K562 (cell line): ENCODE measurements around the gene LDHAL6A. TPM values are rescaled to one million over a fixed set of nuclear protein-coding genes. Genes with fewer than 3 reads are reported as not detected.

ENCODE experiments used
- CCNT2 ChIP-seq: IDR thresholded peaks from 2 replicates; pipeline ENCODE4 v1.6.1; 2011; ENCODE audit warnings: borderline replicate concordance, low read depth, mild to moderate bottlenecking, moderate library complexity, mixed read lengths, low read length; ENCODE audit not compliant: insufficient read length; ENCODE audit errors: extremely low read depth
- CSDE1 ChIP-seq, 2 experiments: fragments of 450-650 bp; IDR thresholded peaks; 2 replicates each; pipeline ENCODE4 v1.6.1; 2016; ENCODE audit warnings: mild to moderate bottlenecking in 1 of 2
- EGR1 ChIP-seq: fragments of 450-650 bp; conservative IDR thresholded peaks from 2 replicates; pipeline ENCODE4 v1.6.1; 2017; ENCODE audit warnings: mild to moderate bottlenecking
- HNRNPUL1 ChIP-seq: fragments of 200-400 bp; formaldehyde crosslinking; IDR thresholded peaks from 2 replicates; pipeline ENCODE4 v1.6.1; 2017; ENCODE audit warnings: low read length
- KLF13 ChIP-seq: fragments of 450-650 bp; IDR thresholded peaks from 2 replicates; pipeline ENCODE4 v1.6.1; 2016; ENCODE audit warnings: missing genetic modification characterization, low read depth, mild to moderate bottlenecking, missing compliant biosample characterization, moderate library complexity, borderline replicate concordance
- MEIS2 ChIP-seq: fragments of 450-650 bp; IDR thresholded peaks from 2 replicates; pipeline ENCODE4 v1.6.1; 2014; ENCODE audit warnings: mild to moderate bottlenecking; ENCODE audit not compliant: partially characterized antibody
- NONO ChIP-seq, 2 experiments: fragments of 200-400 bp in 1 of 2; fragments of 450-650 bp in 1 of 2; formaldehyde crosslinking in 1 of 2; IDR thresholded peaks; 2 replicates each; pipeline ENCODE4 v1.6.1; 2017; ENCODE audit warnings: low read depth in 2 of 2, mild to moderate bottlenecking in 2 of 2, moderate library complexity in 2 of 2, low read length in 1 of 2
- POLR2AphosphoS5 ChIP-seq: IDR thresholded peaks from 2 replicates; pipeline ENCODE4 v1.6.1; 2011; ENCODE audit warnings: mild to moderate bottlenecking, low read depth, low read length, moderate library complexity; ENCODE audit not compliant: control insufficient read depth, insufficient read depth
- PPARD ChIP-seq: fragments of 250-450 bp; sonication (Bioruptor Pico); IDR thresholded peaks from 2 replicates; pipeline ENCODE4 v1.8.0; 2022; ENCODE audit warnings: inconsistent platforms, mild to moderate bottlenecking, moderate library complexity
- SAP30 ChIP-seq: fragments of 200-600 bp; sonication (generic); IDR thresholded peaks from 2 replicates; pipeline ENCODE4 v1.6.1; 2012; ENCODE audit warnings: borderline replicate concordance, low read depth, mild to moderate bottlenecking, moderate library complexity, low read length, control low read depth, inconsistent platforms; ENCODE audit not compliant: insufficient read depth, poor library complexity, severe bottlenecking
- SMAD4 ChIP-seq: fragments of 250-450 bp; sonication (Bioruptor Pico); conservative IDR thresholded peaks from 2 replicates; pipeline ENCODE4 v1.8.0; 2021; ENCODE audit warnings: inconsistent platforms, mild to moderate bottlenecking, moderate library complexity
- TAF7 ChIP-seq: fragments of 450-650 bp; IDR thresholded peaks from 2 replicates; pipeline ENCODE4 v1.6.1; 2016; ENCODE audit warnings: missing genetic modification characterization, missing compliant biosample characterization
- TCF3 ChIP-seq: sonication (generic); formaldehyde crosslinking; IDR thresholded peaks from 2 replicates; pipeline ENCODE4 v1.4.0; 2020; ENCODE audit warnings: mild to moderate bottlenecking, missing genetic modification reagents
- ZNF699 ChIP-seq: fragments of 250-450 bp; sonication (Bioruptor Pico); IDR thresholded peaks from 2 replicates; pipeline ENCODE4 v1.8.0; 2021; ENCODE audit warnings: mild to moderate bottlenecking, moderate library complexity; ENCODE audit not compliant: insufficient replicate concordance
- polyA plus RNA-seq, 8 experiments: library from polyadenylated mRNA; depleted of rRNA in 4 of 8; stranded (reverse) in 5 of 8; unstranded in 3 of 8; fragments of >200 nt; fragmentation: Nextera tagmentation in 2 of 8; fragmentation: Illumina TruSeq in 1 of 8; extraction: Ambion mirVana in 2 of 8; extraction: Trizol in 1 of 8; gene quantifications; 2 replicates each; pipeline versions ENCODE4 v1.2.1 to v1.2.3, GENCODE V29; 2011 to 2014; ENCODE audit warnings: inconsistent platforms in 1 of 8, missing spikeins in 1 of 8
- total RNA-seq, 7 experiments: library from RNA; depleted of rRNA in 6 of 7; stranded (reverse); fragments of >200 nt in 6 of 7; fragmentation: Illumina TruSeq in 2 of 7; extraction: Trizol in 2 of 7; gene quantifications; 2 replicates each; pipeline versions ENCODE4 v1.2.1 to v1.2.3, GENCODE V29; 2011 to 2021; ENCODE audit warnings: low replicate concordance in 1 of 7
- TF ChIP-seq, protein P1 (sequence below): fragments of 450-650 bp; formaldehyde crosslinking; IDR thresholded peaks from 2 replicates; pipeline ENCODE4 v1.4.0; 2020; ENCODE audit warnings: mild to moderate bottlenecking, moderate library complexity
- TF ChIP-seq, protein P2 (sequence below), 3 experiments: fragments of 200-800 bp in 1 of 3; fragments of 250-450 bp in 1 of 3; fragments of 450-650 bp in 1 of 3; sonication (Bioruptor Pico) in 1 of 3; sonication (Bioruptor generic) in 1 of 3; formaldehyde crosslinking in 1 of 3; IDR thresholded peaks; 2 replicates each; pipeline versions ENCODE4 v1.6.1 to v1.8.0; 2016 to 2022; ENCODE audit warnings: mild to moderate bottlenecking in 2 of 3, missing genetic modification characterization in 2 of 3, missing compliant biosample characterization in 1 of 3, moderate library complexity in 1 of 3
- TF ChIP-seq, protein P3 (sequence below): fragments of 250-450 bp; sonication (Bioruptor Pico); IDR thresholded peaks from 2 replicates; pipeline ENCODE4 v1.6.1; 2021; ENCODE audit warnings: mild to moderate bottlenecking
- TF ChIP-seq, protein P4 (sequence below): sonication (generic); formaldehyde crosslinking; IDR thresholded peaks from 2 replicates; pipeline ENCODE4 v1.8.1; 2023; ENCODE audit warnings: mild to moderate bottlenecking, missing genetic modification reagents

Gene LDHAL6A
- total and polyA plus RNA-seq, 9 of the 15 experiments (the other 6 are each of a cell fraction or from before 2014, with no cell fraction given): 0.04 TPM; not detected in 8

DNA sequence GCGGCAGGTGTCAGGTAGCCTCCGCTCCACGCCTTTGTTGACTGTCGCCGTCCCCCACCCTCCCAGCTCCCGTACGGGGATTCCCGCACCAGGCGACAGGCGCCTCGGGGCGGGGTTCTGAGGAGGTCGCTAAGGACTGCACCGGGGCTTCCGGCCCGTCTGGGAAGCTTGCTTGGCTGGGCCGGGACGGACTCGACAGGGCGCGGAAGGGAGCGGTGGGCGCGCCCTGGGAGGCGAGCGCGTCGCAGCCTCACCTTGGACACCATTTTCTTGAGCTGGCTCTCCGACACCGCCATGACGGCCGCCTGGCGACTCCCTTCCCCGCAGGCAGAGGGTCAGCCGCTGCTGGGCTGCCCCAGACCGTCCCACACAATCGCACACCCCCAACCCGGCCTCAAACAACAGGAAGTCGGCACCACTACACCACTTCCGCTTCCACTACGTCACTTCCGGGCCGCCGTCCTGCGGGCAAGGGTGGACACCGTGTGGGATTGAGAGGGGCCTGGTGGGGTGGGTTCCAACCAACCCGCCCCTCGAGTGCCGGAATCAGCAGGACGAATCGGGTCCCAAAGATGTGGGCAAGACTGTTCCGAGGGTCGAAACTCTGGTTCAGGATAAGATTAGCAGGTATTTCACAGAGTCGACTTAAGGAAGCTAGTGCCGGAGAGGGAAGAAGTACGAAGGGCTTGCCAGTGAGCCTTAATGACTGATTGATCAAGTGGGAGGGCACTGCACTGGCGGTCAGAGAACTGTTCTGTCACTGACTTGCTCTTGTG, 71.1 kb downstream of the LDHAL6A start, which contains the start of gene TSG101 (continued):
- TF ChIP-seq SMAD4 (CRISPR knock-in tag) (peak; percentile 66; the same call in 1 of the 2 replicates), PPARD (CRISPR knock-in tag) (no peak), TCF3 (CRISPR knock-in tag) (no peak; the same call in 1 of the 2 replicates), MEIS2 (peak; percentile 80), ZNF699 (CRISPR knock-in tag) (no peak), CSDE1 (IDR thresholded peaks at IDR 0.05) (0 out of 4 replicates have a peak, but pooled peaks of 1 of the 2 experiments have one; percentile 29), EGR1 (peak; percentile 79), CCNT2 (peak; percentile 61), POLR2AphosphoS5 (peak; percentile 95), HNRNPUL1 (no peak), TAF7 (tag) (peak; percentile 69; the same call in 1 of the 2 replicates), KLF13 (tag) (peak; percentile 67; the same call in 1 of the 2 replicates), SAP30 (peak; percentile 86), NONO (IDR thresholded peaks at IDR 0.05; ENCODE audit: low read depth in 2 of 2, low read length in 1 of 2) (peak; percentile 19 to 63; a peak in 2 of 4 replicates)
- TF ChIP-seq, protein P1, sequence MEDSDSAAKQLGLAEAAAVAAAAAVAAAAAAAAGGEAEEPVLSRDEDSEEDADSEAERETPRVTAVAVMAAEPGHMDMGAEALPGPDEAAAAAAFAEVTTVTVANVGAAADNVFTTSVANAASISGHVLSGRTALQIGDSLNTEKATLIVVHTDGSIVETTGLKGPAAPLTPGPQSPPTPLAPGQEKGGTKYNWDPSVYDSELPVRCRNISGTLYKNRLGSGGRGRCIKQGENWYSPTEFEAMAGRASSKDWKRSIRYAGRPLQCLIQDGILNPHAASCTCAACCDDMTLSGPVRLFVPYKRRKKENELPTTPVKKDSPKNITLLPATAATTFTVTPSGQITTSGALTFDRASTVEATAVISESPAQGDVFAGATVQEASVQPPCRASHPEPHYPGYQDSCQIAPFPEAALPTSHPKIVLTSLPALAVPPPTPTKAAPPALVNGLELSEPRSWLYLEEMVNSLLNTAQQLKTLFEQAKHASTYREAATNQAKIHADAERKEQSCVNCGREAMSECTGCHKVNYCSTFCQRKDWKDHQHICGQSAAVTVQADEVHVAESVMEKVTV: no peak; the same call in 1 of the 2 replicates
- TF ChIP-seq, protein P2, sequence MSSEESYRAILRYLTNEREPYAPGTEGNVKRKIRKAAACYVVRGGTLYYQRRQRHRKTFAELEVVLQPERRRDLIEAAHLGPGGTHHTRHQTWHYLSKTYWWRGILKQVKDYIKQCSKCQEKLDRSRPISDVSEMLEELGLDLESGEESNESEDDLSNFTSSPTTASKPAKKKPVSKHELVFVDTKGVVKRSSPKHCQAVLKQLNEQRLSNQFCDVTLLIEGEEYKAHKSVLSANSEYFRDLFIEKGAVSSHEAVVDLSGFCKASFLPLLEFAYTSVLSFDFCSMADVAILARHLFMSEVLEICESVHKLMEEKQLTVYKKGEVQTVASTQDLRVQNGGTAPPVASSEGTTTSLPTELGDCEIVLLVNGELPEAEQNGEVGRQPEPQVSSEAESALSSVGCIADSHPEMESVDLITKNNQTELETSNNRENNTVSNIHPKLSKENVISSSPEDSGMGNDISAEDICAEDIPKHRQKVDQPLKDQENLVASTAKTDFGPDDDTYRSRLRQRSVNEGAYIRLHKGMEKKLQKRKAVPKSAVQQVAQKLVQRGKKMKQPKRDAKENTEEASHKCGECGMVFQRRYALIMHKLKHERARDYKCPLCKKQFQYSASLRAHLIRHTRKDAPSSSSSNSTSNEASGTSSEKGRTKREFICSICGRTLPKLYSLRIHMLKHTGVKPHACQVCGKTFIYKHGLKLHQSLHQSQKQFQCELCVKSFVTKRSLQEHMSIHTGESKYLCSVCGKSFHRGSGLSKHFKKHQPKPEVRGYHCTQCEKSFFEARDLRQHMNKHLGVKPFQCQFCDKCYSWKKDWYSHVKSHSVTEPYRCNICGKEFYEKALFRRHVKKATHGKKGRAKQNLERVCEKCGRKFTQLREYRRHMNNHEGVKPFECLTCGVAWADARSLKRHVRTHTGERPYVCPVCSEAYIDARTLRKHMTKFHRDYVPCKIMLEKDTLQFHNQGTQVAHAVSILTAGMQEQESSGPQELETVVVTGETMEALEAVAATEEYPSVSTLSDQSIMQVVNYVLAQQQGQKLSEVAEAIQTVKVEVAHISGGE (CRISPR knock-in tag; IDR thresholded peaks at IDR 0.05): peak; percentile 42 to 94 (median 82); a peak in 5 of 6 replicates
- TF ChIP-seq, protein P3, sequence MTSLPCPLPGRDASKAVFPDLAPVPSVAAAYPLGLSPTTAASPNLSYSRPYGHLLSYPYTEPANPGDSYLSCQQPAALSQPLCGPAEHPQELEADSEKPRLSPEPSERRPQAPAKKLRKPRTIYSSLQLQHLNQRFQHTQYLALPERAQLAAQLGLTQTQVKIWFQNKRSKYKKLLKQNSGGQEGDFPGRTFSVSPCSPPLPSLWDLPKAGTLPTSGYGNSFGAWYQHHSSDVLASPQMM (CRISPR knock-in tag): no peak
- TF ChIP-seq, protein P4, sequence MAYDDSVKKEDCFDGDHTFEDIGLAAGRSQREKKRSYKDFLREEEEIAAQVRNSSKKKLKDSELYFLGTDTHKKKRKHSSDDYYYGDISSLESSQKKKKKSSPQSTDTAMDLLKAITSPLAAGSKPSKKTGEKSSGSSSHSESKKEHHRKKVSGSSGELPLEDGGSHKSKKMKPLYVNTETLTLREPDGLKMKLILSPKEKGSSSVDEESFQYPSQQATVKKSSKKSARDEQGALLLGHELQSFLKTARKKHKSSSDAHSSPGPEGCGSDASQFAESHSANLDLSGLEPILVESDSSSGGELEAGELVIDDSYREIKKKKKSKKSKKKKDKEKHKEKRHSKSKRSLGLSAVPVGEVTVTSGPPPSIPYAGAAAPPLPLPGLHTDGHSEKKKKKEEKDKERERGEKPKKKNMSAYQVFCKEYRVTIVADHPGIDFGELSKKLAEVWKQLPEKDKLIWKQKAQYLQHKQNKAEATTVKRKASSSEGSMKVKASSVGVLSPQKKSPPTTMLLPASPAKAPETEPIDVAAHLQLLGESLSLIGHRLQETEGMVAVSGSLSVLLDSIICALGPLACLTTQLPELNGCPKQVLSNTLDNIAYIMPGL (CRISPR knock-in tag): no peak
